Fibroblast of peridontal ligament (primary cell): ENCODE measurements around the gene CYP2U1.
"Not testable (repeated sequence)": the region's sequence is repeated elsewhere in the genome, so short reads cannot be mapped to it uniquely, and the experiment has no call there.

ENCODE experiments used
- DNase-seq: peaks from one replicate; pipeline ENCODE4 v3.0.0-alpha.2; 2010; ENCODE audit errors: extremely low read depth

The CYP2U1 gene

DNA sequence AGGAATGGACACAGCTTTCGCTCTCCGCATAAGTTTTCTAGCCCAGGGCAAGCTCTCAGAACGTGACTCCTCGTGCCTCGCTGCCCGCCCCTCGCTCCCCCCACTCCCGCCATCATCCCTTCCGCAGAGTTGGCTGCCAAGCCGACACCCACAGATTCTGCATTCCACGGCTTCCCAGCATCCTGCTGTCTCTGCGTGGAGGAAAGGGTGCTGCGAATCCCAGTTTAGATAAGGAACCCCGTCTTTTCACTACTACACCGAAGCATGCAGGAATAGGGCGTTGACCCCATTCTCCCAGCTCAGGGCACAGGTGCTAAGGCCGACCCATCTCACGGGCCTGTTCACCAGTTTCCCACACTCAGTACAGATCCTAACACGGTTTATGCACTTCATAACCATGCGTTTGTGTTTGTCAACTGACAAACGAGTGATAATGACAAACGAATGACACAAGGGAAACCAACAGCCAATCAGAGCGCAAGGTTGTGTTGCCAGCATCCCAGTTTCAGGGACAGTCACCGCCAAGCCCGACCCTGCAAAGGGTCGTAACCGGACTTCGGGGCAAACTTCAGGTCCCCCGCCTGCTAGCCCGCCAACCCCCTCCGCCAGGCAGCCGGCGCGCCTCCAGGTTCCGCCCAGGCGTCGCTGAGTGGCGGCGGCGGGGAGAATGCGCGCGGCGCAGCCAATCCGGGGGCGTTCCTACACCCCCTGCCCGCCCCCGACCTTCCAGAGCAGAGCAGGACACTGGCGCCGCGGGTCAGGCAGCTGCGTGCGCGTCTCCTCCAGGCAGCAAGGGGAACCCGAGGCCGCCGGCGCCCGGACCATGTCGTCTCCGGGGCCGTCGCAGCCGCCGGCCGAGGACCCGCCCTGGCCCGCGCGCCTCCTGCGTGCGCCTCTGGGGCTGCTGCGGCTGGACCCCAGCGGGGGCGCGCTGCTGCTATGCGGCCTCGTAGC lies at the start of gene CYP2U1:
Gene CYP2U1, plus strand, starts transcription at position 729 of the 954 bp plus-strand sequence. Its CDS starts 95 bp downstream, at position 824.
- peak; percentile 58 for DNase-seq

DNA sequence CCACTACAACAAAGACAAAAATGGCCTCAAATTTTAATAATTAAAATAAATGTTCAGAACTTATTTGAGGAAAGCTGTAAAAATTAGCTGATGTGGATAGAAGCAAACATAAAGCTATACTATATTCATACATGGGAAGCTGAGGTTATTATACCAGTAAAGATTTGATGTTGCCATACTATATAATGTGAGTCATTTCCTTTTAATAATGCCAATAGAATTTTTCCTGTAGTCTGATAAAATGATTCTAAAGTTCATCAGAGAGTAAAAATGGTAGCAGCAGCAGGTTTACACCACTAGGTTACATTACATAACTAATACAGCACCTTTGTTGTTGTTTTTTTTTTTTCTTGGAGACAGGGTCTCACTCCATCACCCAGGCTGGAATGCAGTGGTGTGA lies 45.5 kb upstream of the CYP2U1 start:
- no peak for DNase-seq

DNA sequence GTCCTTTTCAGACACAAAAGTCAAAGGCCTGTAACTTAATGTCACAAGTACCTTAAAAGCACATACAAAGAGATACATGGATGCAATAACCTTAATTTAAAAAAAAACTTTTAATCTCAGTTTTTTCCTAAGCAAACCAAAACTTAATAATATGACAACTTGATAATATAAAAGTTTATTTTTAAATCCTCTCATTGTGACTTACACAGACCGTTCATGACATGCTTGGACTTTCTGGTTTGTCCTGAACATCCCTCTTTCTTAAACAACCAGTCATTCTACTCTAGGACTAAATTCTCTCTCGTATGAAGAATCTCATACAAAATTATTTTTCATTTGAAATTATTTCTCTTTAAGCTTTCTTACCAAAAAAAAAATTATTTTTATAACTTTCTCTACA lies 43.1 kb upstream of the CYP2U1 start:
- DNase-seq, result no peak

DNA sequence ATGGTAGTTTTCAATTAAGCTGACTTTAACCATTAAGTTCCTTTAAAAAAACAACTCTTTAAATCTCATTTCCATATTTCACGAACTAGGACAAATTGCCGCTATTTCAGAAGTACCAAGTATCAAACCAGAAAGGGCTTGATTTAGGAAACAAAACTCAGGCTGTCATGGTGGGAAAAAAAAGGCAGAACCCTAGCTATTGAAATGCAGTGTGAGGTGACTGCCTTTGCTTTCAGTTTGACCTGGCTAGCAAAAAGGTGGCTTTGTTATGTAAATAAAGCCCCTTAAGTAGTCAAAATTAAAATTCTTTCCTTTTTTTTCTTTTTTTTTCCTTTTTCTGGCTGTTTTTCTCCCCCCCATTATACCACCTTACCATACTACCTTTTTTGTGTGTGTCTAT lies 40.6 kb upstream of the CYP2U1 start:
- no peak for DNase-seq

DNA sequence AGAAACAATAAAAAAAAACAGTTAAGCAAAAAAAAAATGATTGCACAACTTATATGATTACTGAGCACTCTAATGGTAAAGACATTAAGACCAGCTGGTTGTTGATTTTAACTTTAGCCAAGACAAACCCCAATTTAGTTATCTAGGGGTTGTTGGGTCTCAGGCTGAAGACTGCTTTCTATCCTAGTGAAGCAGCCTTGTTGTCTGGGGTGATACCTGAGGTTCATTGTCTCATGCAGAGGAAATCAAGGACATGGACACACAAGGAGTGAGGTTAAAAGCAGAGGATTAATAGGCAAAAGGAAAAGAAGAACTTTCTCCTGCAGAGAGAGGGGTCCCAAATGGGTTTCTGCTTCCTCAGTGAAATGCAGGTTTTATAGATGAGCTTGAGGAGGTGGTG lies 40.0 kb upstream of the CYP2U1 start:
- DNase-seq, result no peak

DNA sequence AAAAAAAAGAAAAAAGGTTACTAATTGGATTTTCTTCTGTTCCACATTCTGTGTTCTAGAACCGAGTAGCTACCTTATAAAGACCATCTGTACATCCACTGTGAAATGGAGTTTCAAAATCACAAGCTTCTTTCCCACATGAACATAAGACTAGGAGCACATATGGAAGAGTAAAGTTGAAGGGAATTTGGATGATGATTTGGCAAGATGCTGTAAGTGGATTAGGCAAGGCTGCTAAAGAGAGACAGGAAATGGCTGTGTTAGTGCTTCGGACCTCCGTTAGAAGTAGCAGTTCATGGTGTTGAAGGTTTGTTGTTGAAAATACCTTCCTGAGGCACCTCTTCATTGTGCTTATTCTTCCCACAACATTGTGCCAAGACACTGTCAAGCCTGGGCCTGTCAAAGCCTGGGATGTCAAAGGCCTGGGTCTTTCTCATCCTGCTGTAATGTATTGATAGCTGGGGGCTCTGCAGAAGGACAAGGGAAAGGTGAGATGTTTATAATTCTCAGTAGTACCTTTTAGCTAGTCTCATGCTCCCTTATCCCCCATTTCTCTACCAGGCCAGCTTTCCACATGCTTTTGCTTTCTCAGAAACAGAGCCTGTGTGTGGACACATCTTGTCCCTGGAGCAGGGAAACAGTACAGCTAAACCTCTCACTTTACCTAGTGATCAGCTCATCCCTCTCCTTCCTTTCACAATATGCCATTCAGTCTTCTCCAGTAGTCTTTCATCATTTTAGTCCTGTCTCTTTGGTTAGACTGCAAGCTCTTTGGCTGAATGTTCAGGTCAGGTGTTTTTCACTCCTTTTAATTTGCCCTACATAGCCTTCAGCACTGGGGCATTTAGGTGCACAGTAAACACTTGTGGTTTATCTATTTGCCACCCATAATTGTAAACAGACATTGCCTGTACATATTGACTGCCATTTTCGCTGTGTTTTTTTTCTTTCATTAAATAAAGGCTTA lies 37.9 kb upstream of the CYP2U1 start:
- peak; percentile 38 for DNase-seq

DNA sequence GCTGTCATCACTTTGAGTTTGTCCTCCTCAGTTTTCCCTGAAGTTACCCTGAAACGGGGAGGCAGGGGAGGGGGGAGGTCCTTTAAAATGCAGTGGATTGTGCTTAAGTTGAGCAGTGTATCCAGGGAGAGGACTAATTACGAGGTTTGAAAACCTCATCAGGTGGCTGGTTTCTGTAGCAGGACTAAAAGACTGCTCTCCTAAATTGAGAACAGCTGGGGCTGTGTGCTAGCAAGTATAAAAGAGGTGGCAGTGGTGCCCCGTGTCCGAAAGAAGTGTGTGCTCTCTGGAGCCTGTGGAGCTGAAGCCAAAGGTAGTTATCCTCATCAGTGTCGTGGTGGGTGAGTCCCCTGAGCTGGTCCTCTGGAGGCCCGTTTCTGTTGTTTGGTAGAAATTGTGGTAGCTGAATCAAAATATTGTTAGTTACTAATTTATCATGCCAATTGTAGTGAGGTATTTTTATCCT lies 37.2 kb upstream of the CYP2U1 start:
- DNase-seq, result no peak

DNA sequence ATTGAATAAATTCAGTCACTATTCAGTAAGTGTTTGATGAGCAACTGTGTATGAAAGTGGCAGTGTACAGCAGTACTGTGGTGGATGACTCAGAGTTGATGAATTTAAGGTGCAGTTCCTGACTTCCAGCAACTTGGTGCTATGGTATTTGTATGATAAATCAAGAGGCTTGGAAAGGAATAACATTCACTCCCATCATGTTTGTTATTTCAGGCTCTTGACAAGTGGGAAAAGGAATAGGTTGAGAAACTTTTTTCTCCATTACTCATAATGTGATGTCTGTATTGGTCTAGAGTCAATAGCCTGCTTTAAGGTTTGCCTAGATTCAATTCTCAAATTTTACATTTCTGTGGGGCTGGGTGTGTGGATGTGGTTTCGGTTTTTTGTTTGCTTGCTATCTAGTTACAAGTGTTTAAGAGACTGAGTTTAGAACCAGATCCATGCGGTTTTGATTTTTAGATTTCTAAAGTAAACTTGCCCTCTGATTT lies 35.1 kb upstream of the CYP2U1 start:
- peak; percentile 97 for DNase-seq

DNA sequence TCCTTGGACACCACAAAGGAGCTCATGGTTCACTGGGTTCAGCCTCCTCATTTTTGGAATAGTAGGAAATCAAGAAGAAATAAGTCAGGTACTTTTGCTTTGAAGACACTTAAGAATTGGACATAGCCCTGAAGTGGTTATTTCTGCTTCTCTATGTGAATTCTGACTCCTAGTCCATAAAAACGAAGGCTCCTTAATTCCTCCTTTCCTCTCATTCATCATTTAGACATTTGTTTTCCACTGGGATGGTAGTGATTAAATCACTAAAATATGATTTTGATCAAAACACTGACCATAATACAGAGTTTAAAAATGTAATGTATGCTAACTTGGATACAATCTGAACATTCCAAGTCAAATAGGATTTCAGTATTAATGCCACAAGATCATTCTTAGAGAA lies 34.7 kb upstream of the CYP2U1 start:
- peak; percentile 82 for DNase-seq

DNA sequence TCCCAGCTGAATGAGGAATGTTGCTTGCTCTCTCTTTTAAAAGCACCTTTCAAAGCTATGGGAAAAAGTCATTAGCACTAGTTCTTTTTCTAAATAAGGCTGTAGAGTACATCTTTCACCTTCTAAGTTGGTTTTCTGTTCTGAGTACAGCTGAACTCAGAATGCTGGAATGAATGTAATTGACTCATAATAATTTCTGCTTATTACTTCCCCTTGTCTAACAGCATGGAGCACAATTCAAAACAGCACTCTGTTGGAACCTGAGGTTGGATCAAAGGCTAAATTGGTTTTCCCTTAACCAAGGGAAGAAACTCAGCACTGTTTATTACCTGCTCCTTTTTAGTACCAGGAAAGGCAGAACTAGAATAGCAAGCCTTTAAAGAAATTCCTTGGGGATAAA lies 33.5 kb upstream of the CYP2U1 start:
- no peak for DNase-seq

DNA sequence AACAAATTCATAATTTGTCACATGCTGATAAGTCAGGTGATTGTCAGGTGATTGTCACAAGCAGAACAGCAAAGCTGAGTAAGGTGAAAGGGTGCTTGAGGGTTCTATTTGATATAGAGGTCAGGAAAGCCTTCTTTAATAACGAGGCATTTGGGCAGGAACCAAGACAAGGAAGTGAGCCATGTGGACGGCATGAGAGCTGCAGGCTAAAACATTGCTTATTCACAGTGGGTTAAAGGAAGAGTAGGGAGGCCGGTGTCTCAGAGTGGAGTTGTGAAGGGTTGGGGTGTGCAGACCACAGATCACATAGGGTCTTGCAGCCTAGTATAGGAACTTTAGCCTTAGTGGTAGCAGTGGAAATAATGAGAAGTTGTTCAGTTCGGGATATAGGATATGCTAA lies 31.3 kb upstream of the CYP2U1 start:
- DNase-seq, result no peak

DNA sequence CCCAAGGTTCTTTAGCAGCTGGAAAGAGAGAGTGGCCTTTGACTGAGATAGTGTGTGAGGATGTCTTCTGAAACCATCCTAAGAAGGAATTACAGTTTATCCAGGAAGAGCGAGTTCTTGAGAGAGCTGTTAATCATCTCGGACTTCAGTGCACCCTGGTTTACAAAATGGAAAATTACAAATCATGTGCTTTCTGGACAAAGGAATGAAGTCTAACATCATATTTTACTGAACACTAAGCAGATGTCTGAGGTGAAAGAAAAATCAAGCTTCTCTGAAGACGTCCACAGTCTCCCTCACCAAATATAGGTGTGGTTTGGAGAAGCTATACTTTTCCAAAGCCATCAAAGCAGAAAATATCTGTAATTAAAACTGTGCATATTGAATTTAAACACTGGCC lies 30.8 kb upstream of the CYP2U1 start:
- DNase-seq, result no peak

DNA sequence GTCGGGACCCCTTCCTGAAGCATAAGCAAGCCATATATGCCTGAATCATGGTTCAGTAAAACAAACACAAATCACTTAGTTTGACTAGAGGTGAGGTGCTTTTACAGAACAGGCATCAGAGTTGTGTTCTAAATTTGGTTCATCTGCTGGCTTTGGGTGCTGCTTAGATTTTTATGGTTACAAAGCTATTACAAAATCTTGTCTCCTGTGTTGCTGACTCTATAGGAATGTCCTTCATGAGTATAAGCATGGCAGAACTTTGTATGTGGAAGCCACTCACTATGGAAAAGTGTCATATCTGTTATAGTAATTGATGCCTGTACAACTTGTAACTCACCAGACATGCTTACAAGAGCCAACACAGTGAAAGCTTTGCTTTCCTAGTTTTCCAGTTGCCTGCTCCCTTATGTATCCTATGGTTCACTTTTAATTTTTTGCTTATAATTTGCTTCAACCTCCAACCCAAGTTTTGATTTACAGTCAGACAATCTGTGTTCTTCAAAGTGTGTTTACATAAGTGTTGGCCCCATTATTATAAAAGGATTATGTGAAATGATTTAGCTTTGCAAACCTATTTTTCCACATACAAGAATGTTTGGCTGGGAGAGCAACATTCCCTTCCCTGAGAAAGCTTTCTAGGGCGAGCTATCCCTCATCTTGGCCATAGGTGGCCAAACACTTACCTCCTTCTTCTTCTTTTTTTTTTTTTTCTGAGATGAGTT lies 30.0 kb upstream of the CYP2U1 start:
- DNase-seq, result no peak

DNA sequence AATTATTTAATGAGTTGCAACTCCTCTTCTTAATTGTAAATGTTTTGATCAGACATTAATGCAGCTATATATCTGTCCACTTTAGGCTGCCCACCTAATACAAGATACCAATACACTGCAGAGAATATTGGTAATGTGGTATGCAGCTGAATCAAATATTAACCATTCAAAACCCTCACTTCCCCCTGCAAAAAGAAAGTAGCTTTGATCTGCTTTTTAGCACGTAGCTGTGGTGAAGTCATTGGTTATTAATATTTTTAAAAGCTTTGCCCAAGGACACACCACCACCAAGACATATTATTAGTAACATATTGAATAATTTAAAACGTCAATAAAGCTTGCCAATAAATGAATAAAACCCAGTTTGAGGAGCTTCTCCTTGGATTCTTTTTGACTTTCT lies 28.6 kb upstream of the CYP2U1 start:
- no peak for DNase-seq

DNA sequence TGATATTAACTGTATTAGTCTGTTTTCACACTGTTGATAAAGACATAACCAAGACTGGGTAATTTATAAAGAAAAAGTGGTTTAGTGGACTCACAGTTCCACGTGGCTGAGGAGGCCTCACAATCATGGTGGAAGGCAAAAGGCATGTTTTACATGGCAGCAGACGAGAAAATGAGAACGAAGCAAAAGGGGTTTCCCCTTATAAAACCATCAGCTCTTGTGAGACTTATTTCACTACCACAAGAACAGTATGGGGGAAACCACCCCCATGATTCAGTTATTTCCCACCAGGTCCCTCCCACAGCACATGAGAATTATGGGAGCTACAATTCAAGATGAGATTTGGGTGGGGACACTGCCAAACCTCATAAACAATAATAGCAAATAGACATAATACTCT lies 26.3 kb upstream of the CYP2U1 start:
- DNase-seq, result not testable (repeated sequence)

DNA sequence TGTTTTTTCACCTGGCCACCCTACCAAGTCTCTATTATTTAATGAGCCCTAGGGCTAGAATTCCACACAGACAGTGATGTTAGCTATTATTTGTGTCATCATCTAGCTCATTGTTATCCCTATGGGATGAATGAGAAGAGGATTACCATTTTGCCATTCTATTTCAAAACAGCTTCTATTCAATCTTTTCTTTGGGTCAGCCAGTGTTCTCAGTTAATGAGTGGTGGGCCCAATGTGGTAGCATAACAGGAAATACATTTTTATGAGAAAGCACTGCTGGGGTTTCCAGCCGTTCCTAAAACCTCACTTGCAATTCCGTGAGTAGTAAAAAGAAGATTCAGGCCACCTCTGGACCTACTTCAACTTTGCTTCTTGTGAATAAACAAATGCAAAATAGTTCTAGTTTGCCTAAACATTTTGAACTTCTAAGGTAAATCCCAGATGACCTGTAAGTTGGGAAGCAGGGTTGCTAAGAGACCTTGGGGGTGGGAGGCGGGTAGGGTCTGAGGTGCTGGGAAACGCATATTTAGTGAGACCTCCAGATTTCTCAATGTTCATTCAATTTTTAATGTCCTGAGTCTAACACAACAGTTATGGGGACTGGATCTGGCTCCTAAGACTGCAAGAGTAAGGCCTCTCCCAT lies 24.8 kb upstream of the CYP2U1 start:
- DNase-seq, result no peak

DNA sequence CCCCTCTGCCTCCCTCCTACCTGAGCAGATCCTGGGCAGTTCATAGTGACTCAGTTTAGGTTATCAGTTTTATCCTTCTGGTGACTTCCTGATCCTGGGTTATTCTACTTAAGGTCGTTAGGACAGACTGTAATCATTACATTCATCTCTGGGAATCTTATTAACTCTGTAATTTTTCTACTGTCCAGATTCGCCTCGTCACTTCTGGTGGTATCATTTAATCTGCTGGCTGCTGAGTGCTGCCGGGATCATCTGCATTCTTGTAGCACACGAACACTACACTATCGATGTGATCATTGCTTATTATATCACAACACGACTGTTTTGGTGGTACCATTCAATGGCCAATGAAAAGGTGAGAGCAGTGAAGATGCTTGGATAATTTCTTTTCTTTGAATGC lies 23.0 kb upstream of the CYP2U1 start:
- no peak for DNase-seq

DNA sequence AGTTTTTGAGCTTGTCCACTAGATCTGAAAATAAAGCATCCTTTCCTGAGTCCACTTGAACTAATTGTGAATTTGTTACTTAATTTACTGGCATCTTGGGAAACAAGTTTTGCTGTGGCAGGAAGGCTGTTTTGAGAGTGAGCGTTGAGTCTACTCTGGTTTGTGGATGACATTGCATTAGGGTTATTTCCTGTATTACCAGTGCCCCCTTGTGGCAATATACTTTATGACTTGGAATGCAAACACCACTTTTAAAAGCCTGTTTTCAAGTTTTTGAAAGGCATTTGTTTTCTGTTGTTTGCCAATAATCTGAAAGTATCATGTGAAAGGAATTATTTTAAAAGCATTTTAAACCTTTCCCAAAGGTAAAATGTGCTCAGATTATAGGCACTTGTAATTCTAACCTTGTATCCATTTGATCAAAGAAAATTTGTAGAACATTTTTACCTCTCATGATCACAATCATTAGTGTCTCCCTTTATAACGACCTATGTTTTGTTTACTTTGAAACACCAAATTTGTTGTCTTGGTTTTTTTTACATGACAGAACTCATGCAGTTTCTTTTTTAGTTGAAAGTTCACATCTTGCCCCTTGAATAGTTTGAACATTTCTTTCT lies 18.0 kb upstream of the CYP2U1 start:
- DNase-seq, result peak; percentile 91

DNA sequence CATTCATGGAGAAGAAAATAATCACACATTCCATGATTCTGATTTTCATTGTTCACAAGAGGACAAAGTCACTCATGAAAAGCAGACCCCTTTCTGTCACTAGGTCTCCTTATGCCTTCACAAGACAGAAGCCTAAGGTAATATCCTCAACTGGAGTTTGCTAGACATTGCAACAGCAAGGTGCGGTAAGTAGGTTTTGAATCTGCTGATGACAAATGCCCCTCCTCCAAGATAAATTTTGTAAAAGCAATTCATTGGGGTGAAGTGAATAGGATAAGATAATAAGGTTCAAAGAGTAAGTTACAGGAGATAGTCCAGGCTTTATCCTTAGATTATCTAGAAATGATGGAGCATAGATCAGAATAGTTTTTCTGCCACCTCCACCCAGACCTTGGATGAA lies 16.1 kb upstream of the CYP2U1 start:
- no peak for DNase-seq

DNA sequence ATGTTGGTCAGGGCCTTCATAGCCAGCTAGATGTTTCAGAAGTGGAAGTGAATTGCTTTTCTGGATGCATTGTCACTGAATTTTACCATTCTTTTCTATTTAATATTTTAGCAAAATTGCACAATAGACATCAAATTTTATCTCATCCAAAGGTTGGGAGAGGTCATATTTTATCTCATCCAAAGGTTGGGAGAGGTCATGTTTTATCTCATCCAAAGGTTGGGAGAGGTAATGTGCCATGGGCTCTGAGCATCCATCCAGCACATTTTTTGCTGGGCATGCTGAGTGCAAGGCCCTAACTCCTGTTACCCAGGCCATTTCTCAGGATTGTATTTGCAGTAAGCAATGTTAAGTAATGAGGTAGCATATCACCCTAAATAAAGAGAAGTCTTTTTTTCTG lies 14.7 kb upstream of the CYP2U1 start:
- no peak for DNase-seq

DNA sequence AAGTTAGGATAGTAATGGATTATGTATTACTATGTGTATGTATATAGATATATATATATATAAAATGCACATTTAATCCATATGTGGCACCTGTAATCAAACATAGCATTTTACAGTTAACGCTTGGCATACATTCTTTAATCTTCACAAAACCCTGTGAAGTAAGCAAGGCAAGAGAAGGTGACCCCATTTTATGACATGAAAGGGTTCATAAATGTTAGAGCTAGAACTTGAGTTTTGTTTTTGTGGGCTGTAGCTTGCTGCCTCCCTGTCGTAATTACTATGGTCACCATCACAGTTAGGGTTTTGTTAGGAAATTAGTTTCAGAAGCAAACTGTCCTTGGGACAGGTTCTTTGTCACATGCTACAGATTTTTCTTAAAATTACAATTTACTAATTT lies 13.8 kb upstream of the CYP2U1 start:
- DNase-seq, result no peak
